Thoracic aorta (tissue), 2 donors: ENCODE results near the gene ARIH2. TPM values are rescaled to one million over a fixed set of nuclear protein-coding genes. Genes with fewer than 3 reads are reported as not detected.

ENCODE experiments used
- ATAC-seq: fragments of 150-250 bp; one replicate; pipeline ENCODE4 v1.8.0; 2017; ENCODE audit warnings: low read depth; ENCODE audit not compliant: insufficient number of reproducible peaks, low FRiP score
- DNase-seq: peaks from one replicate; pipeline ENCODE4 v3.0.0-alpha.2; 2020; ENCODE audit warnings: low spot score
- H3K27ac ChIP-seq, 2 donors: fragments of 200-600 bp; sonication (generic); 1 replicate in 1 of 2; 2 replicates in 1 of 2; pipeline ENCODE4 v1.5.1; 2016; ENCODE audit warnings: mild to moderate bottlenecking in 2 of 2, moderate library complexity in 2 of 2
- H3K27me3 ChIP-seq: fragments of 200-600 bp; sonication (generic); replicated peaks from 2 replicates; pipeline ENCODE4 v1.6.0; 2016; ENCODE audit warnings: mild to moderate bottlenecking; ENCODE audit not compliant: insufficient read depth
- H3K36me3 ChIP-seq: fragments of 200-600 bp; sonication (generic); one replicate; pipeline ENCODE4 v1.5.1; 2016
- H3K4me1 ChIP-seq, 2 donors: fragments of 200-600 bp; sonication (generic); 1 replicate in 1 of 2; 2 replicates in 1 of 2; pipeline versions ENCODE4 v1.5.1 to v1.6.0; 2016; ENCODE audit warnings: low read depth in 2 of 2, mild to moderate bottlenecking in 1 of 2; ENCODE audit not compliant: control insufficient read depth in 1 of 2
- H3K4me3 ChIP-seq: fragments of 200-600 bp; sonication (generic); 2 replicates; pipeline ENCODE4 v1.5.1; 2016; ENCODE audit warnings: mild to moderate bottlenecking
- H3K9me3 ChIP-seq: fragments of 200-600 bp; sonication (generic); 2 replicates; pipeline ENCODE4 v1.5.1; 2016
- total RNA-seq, 2 donors: library from RNA; depleted of rRNA; stranded (reverse); fragments of >200 nt; gene quantifications; one replicate each; pipeline versions ENCODE4 v1.1.0 to v1.2.3, GENCODE V29; 2016
- TF ChIP-seq, protein P1 (sequence below): fragments of 200-600 bp; sonication (generic); IDR thresholded peaks from one replicate; pipeline ENCODE4 v1.5.1; 2019; ENCODE audit warnings: antibody characterized with exemption

Gene ARIH2
- total RNA-seq, 2 donors from 2014 or later, result 90.4 to 162 TPM

DNA sequence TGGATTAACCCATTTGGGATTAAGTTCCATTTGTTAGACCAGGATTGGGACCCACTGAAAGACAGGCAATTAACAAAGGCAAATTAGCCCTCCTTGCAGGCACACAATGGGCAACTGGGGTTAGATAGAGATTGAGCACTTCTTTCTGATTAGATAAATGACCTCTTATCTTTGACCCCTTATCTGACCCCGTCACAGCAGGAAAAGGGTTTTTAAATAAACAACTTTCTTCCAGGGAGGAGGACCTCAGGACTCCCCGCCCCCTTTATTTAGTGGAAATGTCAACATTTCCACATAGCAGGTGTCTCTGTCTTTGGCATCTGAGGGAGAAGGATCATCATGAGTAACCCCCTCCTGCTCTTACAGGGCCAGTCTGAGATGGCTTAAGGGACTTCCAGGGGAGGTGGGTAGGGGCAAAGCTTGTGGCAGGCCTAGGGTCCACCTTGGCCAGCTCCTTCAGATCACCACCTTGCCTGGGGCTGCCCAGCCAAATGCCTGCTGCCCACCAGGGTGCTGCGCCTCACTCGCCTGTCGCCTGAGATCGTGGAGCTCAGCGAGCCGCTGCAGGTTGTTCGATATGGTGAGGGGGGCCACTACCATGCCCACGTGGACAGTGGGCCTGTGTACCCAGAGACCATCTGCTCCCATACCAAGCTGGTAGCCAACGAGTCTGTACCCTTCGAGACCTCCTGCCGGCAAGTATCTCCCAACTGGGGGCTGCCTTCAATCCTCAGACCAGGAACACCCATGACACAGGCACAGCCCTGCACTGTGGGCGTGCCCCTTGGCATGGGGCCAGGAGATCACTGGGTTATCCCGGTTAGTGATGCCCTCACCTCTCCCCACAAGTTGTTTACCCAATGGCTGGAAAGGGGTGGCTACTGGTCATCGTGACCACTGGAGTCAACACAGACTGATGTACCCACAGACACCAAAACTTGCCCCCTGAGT, 86.0 kb downstream of the ARIH2 start:
- no peak for ATAC-seq
- H3K4me1 ChIP-seq, result peaks cover 5 to 21% of the 10 kb centered on the region in 2 donors
- H3K36me3 ChIP-seq, result no peaks in the 10 kb centered on the region
- no peaks in the 10 kb centered on the region for H3K9me3 ChIP-seq
- no peak for DNase-seq
- no peak overlapping the region for H3K4me3 ChIP-seq
- H3K27me3 ChIP-seq, result no peaks in the 10 kb centered on the region
- no peak overlapping the region for H3K27ac ChIP-seq
- TF ChIP-seq, protein P1, sequence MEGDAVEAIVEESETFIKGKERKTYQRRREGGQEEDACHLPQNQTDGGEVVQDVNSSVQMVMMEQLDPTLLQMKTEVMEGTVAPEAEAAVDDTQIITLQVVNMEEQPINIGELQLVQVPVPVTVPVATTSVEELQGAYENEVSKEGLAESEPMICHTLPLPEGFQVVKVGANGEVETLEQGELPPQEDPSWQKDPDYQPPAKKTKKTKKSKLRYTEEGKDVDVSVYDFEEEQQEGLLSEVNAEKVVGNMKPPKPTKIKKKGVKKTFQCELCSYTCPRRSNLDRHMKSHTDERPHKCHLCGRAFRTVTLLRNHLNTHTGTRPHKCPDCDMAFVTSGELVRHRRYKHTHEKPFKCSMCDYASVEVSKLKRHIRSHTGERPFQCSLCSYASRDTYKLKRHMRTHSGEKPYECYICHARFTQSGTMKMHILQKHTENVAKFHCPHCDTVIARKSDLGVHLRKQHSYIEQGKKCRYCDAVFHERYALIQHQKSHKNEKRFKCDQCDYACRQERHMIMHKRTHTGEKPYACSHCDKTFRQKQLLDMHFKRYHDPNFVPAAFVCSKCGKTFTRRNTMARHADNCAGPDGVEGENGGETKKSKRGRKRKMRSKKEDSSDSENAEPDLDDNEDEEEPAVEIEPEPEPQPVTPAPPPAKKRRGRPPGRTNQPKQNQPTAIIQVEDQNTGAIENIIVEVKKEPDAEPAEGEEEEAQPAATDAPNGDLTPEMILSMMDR, result no peak

DNA sequence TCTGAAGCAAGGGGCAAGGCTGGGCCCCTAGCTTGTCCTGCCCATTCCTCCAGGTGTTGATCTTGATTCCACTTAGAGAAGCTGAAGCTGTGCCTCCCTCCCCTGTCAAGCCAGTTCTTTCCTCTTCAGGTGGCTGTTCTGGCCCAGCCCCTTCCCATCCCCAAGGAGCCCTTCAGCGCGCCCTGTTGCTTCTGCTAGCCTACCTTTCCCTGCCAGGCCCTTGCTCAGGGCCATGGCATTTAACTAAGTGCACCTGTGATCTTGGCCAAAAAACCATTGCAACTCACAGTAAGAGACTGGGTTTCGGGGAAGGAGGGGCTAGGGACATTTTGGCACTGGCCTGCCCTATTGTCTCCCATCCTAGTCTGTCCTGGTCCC, 86.7 kb downstream of the ARIH2 start:
- Histone ChIP-seq H3K9me3 (no peaks in the 10 kb centered on the region), H3K4me1 (peaks cover 5 to 21% of the 10 kb centered on the region in 2 donors), H3K36me3 (no peaks in the 10 kb centered on the region), H3K27ac (no peak overlapping the region), H3K27me3 (no peaks in the 10 kb centered on the region), H3K4me3 (no peak overlapping the region)
- DNase-seq (no peak), ATAC-seq (no peak)
- TF ChIP-seq, protein P1, result no peak

DNA sequence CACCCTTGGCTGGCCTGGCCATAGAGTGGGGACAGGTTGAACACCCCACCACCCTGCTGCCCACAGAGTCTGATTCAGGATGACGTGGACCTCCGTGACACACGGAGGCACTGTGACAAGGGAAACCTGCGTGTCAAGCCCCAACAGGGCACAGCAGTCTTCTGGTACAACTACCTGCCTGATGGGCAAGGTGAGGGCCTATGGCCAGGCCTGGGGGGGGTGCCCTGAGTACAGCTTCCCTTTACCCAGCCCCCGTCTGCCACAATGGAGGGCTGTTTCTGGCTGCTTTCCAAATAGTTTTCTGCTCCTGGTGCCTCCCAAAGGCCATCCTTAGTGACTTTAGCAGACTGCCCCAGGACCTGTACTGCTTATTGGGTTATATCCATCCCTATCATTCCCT, 87.4 kb downstream of the ARIH2 start:
- ATAC-seq, result no peak
- peak overlapping the region; percentile 91 for H3K4me3 ChIP-seq

DNA sequence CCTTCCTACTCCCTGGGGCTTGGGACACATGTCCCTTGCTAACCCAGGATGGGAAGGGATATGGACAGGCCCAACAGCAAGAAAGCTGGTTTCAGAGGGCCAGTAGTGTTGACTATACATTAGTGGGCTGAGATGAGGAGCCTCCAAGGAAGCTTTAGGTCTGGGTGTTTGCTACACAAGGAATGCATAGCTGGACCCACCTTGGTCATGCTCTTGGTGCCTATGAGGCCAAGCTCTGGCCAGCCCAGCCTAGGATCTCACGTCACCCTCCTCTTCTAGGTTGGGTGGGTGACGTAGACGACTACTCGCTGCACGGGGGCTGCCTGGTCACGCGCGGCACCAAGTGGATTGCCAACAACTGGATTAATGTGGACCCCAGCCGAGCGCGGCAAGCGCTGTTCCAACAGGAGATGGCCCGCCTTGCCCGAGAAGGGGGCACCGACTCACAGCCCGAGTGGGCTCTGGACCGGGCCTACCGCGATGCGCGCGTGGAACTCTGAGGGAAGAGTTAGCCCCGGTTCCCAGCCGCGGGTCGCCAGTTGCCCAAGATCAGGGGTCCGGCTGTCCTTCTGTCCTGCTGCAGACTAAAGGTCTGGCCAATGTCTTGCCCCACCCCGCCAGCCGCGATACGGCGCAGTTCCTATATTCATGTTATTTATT, 87.9 kb downstream of the ARIH2 start:
- peak overlapping the region; percentile 88 to 97 for H3K27ac ChIP-seq
- peak; percentile 2 for ATAC-seq
- peak overlapping the region; percentile 91 for H3K4me3 ChIP-seq
- H3K36me3 ChIP-seq, result no peaks in the 10 kb centered on the region
- DNase-seq, result no peak
- no peaks in the 10 kb centered on the region for H3K9me3 ChIP-seq
- H3K4me1 ChIP-seq, result peaks cover 5 to 21% of the 10 kb centered on the region in 2 donors
- TF ChIP-seq, protein P1, result no peak
- H3K27me3 ChIP-seq, result no peaks in the 10 kb centered on the region

More for the DNA sequence above, 87.4 kb downstream of the ARIH2 start:
- Histone ChIP-seq H3K4me1 (peaks cover 5 to 21% of the 10 kb centered on the region in 2 donors), H3K36me3 (no peaks in the 10 kb centered on the region), H3K27ac (peak overlapping the region; percentile 88 to 97), H3K9me3 (no peaks in the 10 kb centered on the region), H3K27me3 (no peaks in the 10 kb centered on the region)
- TF ChIP-seq, protein P1, result no peak
- no peak for DNase-seq
